Stimulated activated CD4-positive, alpha-beta T cell treated with anti-CD3 and anti-CD28 coated beads, Interleukin-4, amount 100 ng/mL, for 4 hours (primary cell): ENCODE measurements around the gene ELOA.
A peak's percentile ranks its signal among the peaks of the same experiment; 100 is the strongest.
"Not testable (repeated sequence)": the region's sequence is repeated elsewhere in the genome, so short reads cannot be mapped to it uniquely, and the experiment has no call there.

Experiments used
- DNase-seq, 2 experiments: peaks; one replicate each; pipeline ENCODE4 v3.0.0-alpha.2; 2020

The ELOA gene

DNA sequence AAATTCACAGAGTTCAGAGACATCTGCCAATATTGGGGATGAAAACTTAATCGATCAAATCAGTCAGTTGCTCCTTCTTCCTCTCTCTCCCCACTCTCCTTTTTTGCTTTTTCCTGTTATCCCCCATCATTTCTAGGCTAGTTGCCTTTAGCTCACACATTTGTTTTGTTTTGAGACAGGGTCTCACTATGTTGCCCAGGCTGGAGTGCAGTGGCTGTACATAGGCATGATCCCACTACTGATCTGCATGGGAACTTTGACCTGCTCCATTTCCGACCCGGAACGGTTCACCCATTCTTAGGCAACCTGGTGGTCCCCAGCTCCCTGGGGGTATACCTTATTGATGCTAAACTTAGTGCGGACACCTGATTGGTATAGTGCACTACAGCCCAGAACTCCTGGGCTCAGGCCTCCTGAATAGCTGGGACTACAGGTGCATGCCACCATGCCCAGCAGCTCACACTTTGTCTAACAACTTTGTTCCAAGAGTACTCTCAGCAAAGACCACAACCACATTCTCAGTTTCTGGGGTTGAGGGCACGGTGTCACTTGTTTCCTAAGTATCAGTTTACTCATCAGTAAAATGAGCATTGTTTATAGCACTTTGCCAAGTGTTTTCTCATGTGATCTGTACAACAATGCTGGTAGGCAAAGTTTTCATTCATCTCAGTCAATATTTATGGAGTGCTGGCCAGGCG, 6.7 kb upstream of the ELOA start:
- no peak for DNase-seq

DNA sequence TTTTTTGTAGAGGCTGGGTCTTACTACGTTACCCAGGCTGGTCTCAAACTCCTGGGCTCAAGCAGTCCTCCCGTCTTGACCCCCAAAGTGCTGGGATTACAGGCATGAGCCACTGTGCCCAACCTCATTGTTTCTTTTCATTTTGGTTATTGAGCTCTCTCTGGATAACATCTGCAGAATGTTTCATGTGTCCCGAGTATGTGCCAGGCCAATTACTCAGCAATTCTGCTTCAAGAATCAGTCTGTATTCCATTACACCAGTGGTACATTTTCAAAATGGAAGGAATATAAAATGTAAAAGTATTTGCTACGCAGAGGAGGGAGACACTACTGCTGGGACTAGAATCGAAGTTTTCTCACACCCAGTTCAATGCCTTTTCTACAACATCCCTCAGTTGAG, 1.7 kb upstream of the ELOA start:
- no peak for DNase-seq

DNA sequence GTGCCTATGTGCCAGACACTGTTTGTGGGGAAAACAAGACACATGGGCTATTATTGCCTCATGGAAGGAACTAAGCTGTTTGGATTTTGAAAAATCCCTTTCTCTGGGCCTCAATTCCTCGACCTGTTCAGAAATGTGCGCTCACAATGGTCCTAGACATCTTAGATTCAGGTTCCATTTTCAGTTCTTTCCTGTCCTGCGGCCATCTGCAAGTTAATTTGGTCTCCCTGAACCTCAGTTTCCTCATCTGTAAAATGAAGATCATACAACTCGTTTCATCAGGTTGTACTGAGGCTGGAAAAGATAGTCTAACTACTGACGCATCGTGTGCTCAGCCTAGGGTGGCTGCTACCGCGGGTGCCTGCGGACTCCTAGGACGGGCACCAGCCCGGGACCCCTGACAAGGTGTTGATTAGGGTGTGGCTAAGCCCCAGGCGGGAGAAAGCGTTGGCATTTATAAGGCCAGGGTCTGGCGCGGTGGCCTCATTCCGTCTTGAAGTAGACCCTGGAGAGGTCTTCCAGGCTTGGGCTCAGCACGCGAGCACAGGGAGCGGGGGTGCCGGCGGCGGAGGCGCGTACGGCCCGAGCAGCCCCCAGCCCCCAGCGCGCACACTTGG, 493 bp upstream of the ELOA start:
- DNase-seq = no peak

DNA sequence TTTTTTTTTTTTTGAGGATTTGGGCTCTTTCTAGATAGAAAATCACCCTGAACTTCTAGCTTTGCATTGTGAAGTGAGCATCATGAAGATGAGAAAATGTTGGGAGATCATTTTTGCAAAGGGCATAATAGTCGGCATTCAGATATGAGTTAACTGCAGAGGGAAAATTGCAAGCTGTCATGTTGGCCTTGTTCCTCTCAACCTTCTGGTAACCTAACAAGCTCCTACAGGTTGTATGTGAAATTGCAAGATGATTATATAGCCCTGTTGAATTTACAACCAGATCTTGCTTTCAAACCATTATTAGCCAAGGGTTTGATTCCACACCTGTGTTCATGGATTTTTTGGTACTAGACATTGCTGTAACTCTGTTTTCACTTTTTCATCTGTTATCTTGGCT, 2.2 kb downstream of the ELOA start:
- no peak for DNase-seq

DNA sequence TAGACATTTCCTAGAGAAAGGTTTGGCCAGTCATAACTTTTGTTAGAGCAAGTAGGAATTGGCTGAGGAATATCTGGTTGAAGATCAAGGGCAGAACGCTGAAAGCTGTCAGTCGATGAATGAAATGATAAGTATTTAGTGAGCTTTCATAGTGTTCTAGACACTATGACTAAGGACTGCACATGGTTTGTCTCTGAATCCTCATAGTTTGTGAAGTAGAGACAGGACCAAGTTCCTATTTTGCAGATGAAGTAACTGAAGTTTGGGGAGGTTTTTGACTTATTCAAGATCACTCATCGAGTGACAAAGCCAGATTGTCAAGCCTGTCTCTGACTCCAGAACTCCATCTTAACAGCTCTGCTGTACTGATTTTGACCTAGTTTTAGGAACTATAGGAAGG, 4.7 kb downstream of the ELOA start:
- DNase-seq = no peak

DNA sequence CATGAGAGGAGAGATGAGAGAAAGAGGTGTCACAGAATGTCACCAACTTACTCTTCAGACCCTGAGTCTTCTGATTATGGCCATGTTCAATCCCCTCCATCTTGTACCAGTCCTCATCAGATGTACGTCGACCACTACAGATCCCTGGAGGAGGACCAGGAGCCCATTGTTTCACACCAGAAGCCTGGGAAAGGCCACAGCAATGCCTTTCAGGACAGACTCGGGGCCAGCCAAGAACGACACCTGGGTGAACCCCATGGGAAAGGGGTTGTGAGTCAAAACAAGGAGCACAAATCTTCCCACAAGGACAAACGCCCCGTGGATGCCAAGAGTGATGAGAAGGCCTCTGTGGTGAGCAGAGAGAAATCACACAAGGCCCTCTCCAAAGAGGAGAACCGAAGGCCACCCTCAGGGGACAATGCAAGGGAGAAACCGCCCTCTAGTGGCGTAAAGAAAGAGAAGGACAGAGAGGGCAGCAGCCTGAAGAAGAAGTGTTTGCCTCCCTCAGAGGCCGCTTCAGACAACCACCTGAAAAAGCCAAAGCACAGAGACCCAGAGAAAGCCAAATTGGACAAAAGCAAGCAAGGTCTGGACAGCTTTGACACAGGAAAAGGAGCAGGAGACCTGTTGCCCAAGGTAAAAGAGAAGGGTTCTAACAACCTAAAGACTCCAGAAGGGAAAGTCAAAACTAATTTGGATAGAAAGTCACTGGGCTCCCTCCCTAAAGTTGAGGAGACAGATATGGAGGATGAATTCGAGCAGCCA, 8.0 kb downstream of the ELOA start:
- no peak for DNase-seq

DNA sequence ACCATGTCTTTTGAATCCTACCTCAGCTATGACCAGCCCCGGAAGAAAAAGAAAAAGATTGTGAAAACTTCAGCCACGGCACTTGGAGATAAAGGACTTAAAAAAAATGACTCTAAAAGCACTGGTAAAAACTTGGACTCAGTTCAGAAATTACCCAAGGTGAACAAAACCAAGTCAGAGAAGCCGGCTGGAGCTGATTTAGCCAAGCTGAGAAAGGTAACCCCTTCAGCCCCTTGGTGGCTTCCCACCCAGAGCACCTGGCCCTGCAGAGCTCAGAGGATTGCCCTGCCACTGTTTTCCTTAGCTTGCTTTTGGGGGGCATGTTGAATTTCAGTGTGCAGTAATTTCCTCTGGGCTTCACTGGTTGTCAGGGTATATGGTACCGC, 8.5 kb downstream of the ELOA start:
- DNase-seq = no peak

DNA sequence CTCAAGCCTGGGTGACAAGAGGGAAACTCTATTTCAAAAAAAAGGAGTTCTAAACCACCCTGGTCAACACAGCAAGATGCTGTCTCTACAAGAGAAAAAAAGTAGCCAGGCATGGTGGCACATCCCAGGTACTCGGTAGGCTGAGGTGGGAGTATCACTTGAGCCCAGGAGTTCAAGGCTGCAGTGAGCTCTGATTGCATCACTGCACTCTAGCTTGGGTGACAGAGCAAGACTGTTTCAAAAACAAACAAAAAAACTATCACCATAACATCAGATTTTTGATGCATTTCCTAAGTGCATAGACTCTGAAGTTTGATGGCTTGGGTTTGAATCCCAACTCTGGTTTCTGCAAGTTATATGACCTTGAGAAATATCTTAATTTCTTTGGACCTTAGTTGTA, 9.6 kb downstream of the ELOA start:
- no peak for DNase-seq

DNA sequence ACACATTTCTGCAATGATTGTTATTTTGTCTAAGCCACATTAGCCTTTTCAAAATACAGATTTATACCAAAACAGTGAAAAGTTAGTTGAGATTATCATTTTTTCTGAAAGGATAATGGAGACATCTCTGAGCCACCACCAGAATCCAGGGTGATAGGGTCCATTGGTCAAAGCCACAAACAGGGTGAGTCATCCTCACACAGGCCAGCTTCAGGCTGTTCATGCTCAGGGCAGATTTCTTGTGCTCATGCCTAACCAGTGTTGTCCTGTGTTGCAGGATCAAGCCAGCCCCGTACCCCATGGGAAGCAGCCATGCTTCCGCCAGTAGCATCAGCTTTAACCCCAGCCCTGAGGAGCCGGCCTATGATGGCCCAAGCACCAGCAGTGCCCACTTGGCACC, 13.4 kb downstream of the ELOA start:
- DNase-seq = no peak

DNA sequence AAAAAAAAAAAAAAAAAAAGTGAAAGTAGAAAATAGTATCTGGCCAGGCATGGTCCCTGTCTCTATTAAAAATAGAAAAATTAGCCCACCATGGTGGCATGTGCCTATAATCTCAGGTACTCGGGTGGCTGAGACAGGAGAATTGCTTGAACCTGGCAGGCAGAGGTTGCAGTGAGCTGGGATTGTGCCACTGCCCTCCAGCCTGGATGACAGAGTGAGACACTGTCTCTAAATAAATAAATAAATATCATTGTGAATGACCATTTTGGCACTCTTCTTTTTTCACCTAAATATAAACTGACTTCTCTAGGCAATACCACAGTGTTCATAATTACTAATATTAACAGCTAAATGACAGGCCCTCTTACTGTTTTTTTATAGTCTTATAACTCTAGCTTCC, 14.5 kb downstream of the ELOA start:
- no peak for DNase-seq

DNA sequence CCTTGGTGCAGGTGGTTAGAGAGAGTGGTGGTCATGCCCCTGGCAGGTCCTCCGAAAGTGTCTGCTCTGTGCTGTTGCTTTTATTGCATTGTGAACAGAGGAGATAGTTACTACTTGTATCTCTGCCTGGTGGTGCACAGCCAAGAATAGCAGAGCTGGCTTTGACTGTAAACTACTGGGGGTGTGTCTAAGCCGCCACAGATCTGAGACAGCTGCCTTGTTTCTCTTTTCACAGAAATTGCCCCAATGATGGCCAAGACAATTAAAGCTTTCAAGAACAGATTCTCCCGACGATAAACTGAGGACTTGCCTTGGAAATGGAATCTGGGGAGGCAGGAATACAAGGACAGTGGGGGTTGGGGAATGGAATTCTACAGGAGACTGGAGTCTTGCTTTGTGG, 16.0 kb downstream of the ELOA start:
- DNase-seq = no peak

DNA sequence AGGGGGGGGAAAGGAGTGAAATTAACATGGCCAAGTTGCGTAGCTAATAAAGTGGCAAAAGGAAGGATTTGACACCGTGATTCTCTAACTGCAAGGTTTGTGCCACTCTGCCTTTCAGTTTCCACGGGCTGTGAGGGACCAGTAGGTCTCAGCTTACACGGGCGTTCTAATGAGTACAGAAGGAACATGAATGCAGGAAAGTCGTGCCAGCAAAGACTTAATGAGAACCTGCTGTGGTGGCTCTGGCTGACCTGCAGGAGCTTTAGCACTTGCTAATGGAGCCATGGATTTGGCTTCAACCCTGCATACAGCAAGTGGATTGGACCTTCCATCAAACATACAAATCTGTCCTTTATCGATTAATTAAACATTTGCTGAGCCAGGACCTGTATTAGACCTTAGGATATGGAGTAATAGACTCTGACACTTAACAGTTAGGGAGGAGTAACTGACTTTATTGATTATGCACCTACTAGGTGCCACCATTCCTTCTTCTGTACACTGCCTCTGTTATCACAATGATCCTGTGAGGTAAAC, 19.8 kb downstream of the ELOA start:
- no peak for DNase-seq

DNA sequence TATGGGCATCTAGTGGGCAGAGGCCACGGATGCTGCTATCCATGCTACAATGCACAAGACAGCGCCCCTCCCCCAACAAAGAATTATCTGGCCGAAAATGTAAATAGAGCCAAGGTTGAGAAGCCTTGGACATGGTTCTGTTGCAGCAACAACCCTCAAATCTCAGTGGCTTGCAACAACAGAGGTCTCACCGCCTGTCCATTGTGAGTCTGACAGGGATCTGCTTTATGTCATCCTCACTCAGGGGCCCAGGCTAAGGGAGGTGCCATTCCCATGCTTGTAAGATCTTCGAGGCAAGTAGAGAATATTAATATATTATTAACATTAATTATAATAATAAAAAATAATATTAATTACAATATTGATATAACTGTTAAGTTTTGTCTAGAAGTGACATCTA, 25.5 kb downstream of the ELOA start:
- DNase-seq = no peak

DNA sequence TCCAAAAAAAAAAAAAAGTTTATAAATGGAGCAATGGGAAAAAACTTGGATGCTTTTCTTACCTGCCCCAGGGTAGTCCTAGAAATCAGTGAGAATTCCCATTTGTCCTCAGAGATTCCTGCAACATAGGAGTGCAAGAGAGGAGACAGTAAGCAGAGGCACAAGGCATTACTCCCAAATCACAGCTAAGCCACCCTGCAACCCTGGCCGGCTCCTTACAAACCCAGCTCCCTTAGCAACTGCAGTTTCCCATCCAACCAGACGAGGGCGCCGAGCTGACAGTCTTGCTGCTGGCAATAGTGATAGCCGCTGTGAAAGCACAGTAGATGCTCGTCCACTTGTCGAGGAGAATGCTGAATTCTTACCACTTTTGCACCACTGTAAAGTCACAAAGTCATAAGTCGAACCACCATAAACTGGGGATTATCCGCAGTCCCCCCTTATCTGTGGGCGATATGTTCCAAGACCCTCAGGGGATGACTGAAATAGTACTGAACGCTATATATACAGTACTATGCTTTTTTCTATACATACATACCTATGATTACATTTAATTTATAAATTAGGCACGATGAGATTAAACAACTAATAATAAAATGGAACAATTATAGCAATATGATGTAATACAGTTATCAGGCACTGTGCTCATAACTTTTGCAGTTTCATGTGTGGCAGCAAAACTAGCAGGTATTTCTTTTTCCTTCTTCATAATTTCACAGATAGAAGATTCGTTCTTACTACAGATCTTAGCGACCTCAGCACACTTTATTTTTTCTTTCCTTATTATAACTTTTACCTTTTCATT, 29.0 kb downstream of the ELOA start:
- DNase-seq = peak; percentile 79 to 82

DNA sequence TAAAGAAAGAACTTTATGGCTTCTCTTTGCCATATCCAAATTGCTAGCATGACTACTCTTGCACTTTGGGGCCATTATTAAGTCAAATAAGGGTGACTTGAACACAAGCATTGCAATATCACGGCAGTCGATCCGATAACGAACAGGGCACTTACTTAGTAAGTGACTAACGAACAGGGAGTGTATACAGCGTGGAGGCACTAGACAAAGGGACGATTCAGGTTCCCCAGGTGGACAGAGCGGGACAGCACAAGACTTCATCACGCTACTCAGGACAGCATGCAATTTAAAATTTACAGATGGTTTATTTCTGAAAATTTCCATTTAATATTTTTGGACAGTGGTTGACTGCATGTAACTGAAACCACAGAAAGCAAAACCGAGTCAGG, 29.6 kb downstream of the ELOA start:
- no peak for DNase-seq

DNA sequence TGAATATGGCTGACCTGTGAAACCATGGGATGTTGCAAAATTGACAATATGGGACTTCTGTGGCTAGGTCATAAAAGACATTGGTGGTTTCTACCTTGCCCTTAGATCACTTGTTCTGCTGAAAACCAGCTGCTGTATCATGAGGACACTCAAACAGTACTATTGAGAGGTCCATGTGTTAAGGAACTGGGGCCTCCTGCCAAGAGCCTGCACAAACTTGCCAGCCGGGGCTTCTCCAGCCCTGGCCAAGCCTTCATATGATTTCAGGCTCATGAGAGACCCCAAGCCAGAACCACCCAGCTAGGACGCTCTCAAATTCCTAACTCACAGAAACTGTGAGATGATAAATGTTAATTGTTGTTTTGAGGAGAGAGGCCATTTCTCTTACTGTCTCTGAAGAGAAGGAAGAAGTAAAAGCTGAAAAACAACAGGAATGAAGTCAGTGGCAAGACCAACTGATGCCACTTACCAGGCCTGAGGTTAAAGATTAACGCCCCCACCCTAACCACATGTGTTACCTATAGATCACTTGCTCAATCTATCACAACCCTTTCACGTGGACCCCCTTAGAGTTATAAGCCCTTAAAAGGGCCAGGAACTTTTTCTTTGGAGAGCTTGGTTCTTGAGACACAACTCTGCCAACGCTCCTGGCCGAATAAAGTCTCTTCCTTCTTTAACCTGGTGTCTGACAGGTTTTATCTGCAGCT, 31.1 kb downstream of the ELOA start:
- no peak for DNase-seq

DNA sequence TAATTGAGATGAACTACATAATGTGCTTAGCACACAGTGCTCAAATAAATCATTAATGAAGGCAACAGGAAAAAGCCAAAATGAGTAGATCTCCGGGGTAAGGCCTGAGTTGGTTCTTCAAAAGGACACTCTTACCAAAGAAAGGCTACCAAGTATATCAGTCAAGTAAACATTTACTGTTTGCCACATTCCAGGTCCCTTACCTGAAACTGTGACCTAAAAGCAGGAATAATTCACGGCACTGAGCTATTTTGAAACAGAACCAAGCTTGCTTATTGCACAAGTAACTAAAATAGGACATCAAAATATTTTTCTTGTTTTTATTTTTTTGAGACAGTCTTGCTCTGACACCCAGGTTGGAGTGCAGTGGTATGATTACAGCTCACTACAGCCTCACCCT, 32.9 kb downstream of the ELOA start:
- DNase-seq = no peak

DNA sequence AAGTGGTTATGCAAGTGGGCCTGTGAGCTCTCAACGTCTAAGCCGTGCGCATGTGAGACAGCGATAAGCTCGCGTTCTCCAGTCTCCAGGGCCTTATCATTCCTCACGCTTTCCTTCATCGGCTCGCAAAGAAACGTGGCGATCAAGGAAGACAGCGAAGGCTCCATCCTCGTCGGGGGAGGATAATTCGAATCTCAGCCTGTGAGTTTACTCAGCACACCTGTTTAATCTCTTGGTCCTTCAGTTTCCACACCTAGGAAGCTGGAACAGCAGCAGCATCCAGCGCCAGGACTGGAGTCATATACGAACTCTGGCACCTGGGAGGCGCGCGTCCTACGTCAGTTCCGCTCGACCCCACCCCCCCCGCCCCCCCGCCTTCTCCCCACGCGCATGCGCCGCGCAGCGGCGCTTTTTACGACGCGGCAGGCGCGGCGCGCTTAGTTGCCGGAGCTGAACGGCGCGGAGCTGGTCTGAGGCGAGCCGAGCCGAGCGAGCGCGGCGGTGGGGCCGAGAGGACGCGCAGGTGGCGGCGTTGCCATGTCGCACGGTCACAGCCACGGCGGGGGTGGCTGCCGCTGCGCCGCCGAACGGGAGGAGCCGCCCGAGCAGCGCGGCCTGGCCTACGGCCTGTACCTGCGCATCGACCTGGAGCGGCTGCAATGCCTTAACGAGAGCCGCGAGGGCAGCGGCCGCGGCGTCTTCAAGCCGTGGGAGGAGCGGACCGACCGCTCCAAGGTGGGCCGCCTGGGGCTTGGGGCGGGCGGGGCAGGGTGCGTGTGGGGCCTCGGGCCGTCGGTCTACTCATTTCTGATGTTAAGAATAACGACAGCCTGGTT, 34.9 kb downstream of the ELOA start, which contains the start of gene PITHD1:
Gene PITHD1, plus strand, starts transcription at position 440 of the 836 bp plus-strand sequence. Its CDS starts 98 bp downstream, at position 538.
- peak; percentile 73 to 75 for DNase-seq

DNA sequence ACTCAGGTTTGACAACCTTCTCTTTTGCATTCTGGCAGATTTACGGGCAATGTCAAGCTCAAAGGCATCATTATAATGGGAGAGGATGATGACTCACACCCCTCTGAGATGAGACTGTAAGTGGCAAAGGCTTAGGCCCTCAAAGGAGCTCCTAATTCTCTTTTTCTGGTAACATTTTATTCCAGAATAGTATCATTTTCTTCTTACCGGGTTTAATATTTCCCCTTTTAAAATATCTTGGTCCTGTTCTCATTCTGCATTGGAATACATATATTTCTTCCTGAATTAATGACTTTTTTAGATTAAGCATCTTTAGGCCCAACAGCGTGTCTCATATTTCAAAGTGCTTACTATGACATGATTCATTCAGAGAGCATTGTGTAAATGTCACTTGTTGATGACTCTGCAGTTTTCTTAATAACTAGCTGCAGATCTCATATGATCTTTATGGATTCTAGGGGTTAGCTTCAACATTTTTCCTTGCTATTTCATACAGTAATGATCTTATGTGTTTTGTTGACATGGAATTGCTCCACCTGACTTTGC, 36.6 kb downstream of the ELOA start:
- DNase-seq = no peak

DNA sequence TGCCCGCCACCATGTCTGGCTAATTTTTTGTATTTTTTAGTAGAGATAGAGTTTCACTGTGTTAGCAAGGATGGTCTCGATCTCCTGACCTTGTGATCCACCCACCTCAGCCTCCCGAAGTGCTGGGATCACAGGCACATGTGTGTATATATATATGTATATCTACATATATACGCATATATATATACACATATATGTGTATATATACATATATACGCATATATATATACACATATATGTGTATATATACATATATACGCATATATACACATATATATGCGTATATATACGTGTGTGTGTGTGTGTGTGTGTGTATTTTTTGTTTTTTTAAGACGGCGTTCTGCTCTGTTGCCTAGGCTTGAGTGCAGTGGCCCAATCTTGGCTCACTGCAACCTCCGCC, 39.9 kb downstream of the ELOA start:
- DNase-seq = not testable (repeated sequence)

DNA sequence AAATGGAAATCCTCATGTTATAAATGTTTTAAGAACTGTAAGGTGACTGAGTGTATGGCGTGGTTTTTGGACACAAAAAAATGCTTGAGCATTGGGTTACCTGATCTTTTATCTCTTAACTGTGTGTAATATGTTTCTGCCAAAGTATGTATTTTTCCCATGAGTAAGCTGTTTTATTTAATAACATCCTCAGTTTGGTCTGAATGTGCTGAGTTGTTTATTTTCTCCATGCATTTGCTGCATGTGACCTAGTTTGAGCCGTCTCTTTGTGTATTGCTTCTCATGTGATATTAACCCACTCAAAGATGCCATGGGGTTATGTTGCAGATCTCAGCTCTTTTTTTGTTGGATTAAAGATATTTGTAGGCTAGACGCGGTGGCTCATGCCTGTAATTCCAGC, 41.6 kb downstream of the ELOA start:
- no peak for DNase-seq
